K562 (cell line): ENCODE data around the gene WT1. TPM values are rescaled to one million over a fixed set of nuclear protein-coding genes. Genes with fewer than 3 reads are reported as not detected.
"Not testable (repeated sequence)": the region's sequence is repeated elsewhere in the genome, so short reads cannot be mapped to it uniquely, and the experiment has no call there.

Experiments used
- ATAC-seq: fragments of 200-7000 bp; cut with Tn5 transposase; 3 replicates; pipeline ENCODE4 v1.9.1; 2020; ENCODE audit warnings: moderate library complexity
- BruUV-seq: library from RNA; stranded (reverse); fragments of 400-500 nt; replicated peaks from 2 replicates; lab custom pipeline; 2021; lab: Mats Ljungman, UMichigan
- CTCF ChIA-PET: fragments of 300-600 bp; formaldehyde crosslinking; extraction: SDS; loops from one replicate; lab custom pipeline; 2021; ENCODE audit warnings: low intra/inter-chr PET ratio; lab: Yijun Ruan, JAX
- POLR2A ChIA-PET: fragments of 300-600, 350-650 bp; sonication (Branson Sonifier 250); formaldehyde crosslinking; extraction: SDS; loops from one replicate; lab custom pipeline; 2021; ENCODE audit warnings: antibody characterized with exemption, inconsistent platforms; lab: Yijun Ruan, JAX
- DNase-seq, 4 experiments: peaks; one replicate each; pipeline versions ENCODE4 v3.0.0 to v3.0.0-alpha.2; 2011 to 2018; ENCODE audit warnings: low spot score in 3 of 4, mixed read lengths in 3 of 4; ENCODE audit errors: extremely low read depth in 1 of 4
- FAIRE-seq: peaks from 2 replicates; lab custom pipeline; 2011; peaks lifted over from hg19 to GRCh38; lab: Jason Lieb, UNC
- H2AFZ ChIP-seq: 2 replicates; pipeline ENCODE4 v1.6.0; 2011; ENCODE audit warnings: low read depth, low read length, control low read depth, inconsistent platforms
- H3K27ac ChIP-seq: fragments of 200-600 bp; 3 replicates; pipeline ENCODE4 v1.8.0; 2011; ENCODE audit warnings: low read depth, mild to moderate bottlenecking, control low read depth, inconsistent platforms, low read length, moderate library complexity, mixed read lengths; ENCODE audit errors: extremely low read depth
- H3K27me3 ChIP-seq, 2 experiments: fragments of 300-600 bp in 1 of 2; 2 replicates in 1 of 2; 3 replicates in 1 of 2; pipeline versions ENCODE4 v1.6.0 to v1.8.0; 2011; ENCODE audit warnings: inconsistent platforms in 2 of 2, low read length in 2 of 2, mild to moderate bottlenecking in 1 of 2, mixed read lengths in 1 of 2, moderate library complexity in 1 of 2; ENCODE audit not compliant: control insufficient read depth in 2 of 2, insufficient read depth in 2 of 2
- H3K36me3 ChIP-seq: fragments of 300-600 bp; 3 replicates; pipeline ENCODE4 v1.8.0; 2011; ENCODE audit warnings: mild to moderate bottlenecking, low read length, inconsistent platforms; ENCODE audit not compliant: control insufficient read depth, insufficient read depth
- H3K4me1 ChIP-seq, 2 experiments: fragments of 200-600 bp in 1 of 2; replicated peaks in 1 of 2; 2 replicates in 1 of 2; 3 replicates in 1 of 2; pipeline versions ENCODE4 v1.5.1 to v1.8.0; 2011; ENCODE audit warnings: inconsistent platforms in 2 of 2, low read length in 2 of 2, mild to moderate bottlenecking in 1 of 2, mixed read lengths in 1 of 2, moderate library complexity in 1 of 2; ENCODE audit not compliant: control insufficient read depth in 2 of 2, insufficient read depth in 2 of 2
- H3K4me2 ChIP-seq: 2 replicates; pipeline ENCODE4 v1.6.1; 2011; ENCODE audit warnings: low read length, control low read depth, inconsistent platforms, mixed read lengths; ENCODE audit not compliant: insufficient read depth
- H3K4me3 ChIP-seq: fragments of 200-600 bp; sonication (generic), shearing (Covaris generic); 2 replicates; pipeline ENCODE4 v1.5.1; 2016; ENCODE audit warnings: control low read depth, inconsistent platforms
- H3K79me2 ChIP-seq: fragments of 200-600 bp; 3 replicates; pipeline ENCODE4 v1.8.0; 2011; ENCODE audit warnings: low read length, inconsistent platforms; ENCODE audit not compliant: control insufficient read depth, insufficient read depth
- H3K9ac ChIP-seq, 2 experiments: 2 replicates each; pipeline versions ENCODE4 v1.6.0 to v1.6.1; 2011; ENCODE audit warnings: low read depth in 2 of 2, low read length in 2 of 2, control low read depth in 1 of 2, inconsistent platforms in 1 of 2, mild to moderate bottlenecking in 1 of 2, mixed read lengths in 1 of 2; ENCODE audit not compliant: insufficient read depth in 1 of 2
- H3K9me1 ChIP-seq: one replicate; pipeline ENCODE4 v1.6.0; 2011; ENCODE audit warnings: inconsistent platforms, mild to moderate bottlenecking, low read length, moderate library complexity; ENCODE audit not compliant: control insufficient read depth, insufficient read depth
- H3K9me3 ChIP-seq: replicated peaks from 2 replicates; pipeline ENCODE4 v1.5.1; 2011; ENCODE audit warnings: low read depth, low read length, inconsistent platforms; ENCODE audit not compliant: control insufficient read depth, insufficient read depth
- H4K20me1 ChIP-seq: replicated peaks from 2 replicates; pipeline ENCODE4 v1.6.1; 2011; ENCODE audit warnings: low read length, inconsistent platforms, mixed read lengths; ENCODE audit not compliant: control insufficient read depth, insufficient read depth
- GABPA ChIP-seq: fragments of 200-800 bp; sonication (Bioruptor generic); conservative IDR thresholded peaks from 2 replicates; pipeline ENCODE4 v1.6.1; 2016; ENCODE audit warnings: low read depth, missing genetic modification characterization, missing compliant biosample characterization
- ZNF766 ChIP-seq: fragments of 200-800 bp; sonication (Bioruptor generic); conservative IDR thresholded peaks from 2 replicates; pipeline ENCODE4 v1.6.1; 2016; ENCODE audit warnings: missing genetic modification characterization, missing compliant biosample characterization
- WGBS: fragments of 100-300 bp; shearing (Covaris generic); methylation state at CpG from one replicate; pipeline ENCODE4 v1.1.6; 2016; ENCODE audit warnings: low coverage, mixed read lengths; ENCODE audit not compliant: insufficient coverage; ENCODE audit errors: missing lambda C conversion rate; 5-methylcytosine and 5-hydroxymethylcytosine counted together
- in situ Hi-C: fragments of 300-500 bp; cut with MboI; formaldehyde crosslinking; loops from 4 replicates; pipeline ENCODE4 v1.15.0; 2018; ENCODE audit warnings: inconsistent platforms, mixed read lengths
- intact Hi-C: fragments of 100-400 bp; cut with micrococcal nuclease; formaldehyde crosslinking; loops from 2 replicates; pipeline ENCODE4 v1.14.2; 2022
- polyA plus RNA-seq, 8 experiments: library from polyadenylated mRNA; depleted of rRNA in 4 of 8; stranded (reverse) in 5 of 8; unstranded in 3 of 8; fragments of >200 nt; fragmentation: Nextera tagmentation in 2 of 8; fragmentation: Illumina TruSeq in 1 of 8; extraction: Ambion mirVana in 2 of 8; extraction: Trizol in 1 of 8; gene quantifications; 2 replicates each; pipeline versions ENCODE4 v1.2.1 to v1.2.3, GENCODE V29; 2011 to 2014; ENCODE audit warnings: inconsistent platforms in 1 of 8, missing spikeins in 1 of 8
- total RNA-seq, 7 experiments: library from RNA; depleted of rRNA in 6 of 7; stranded (reverse); fragments of >200 nt in 6 of 7; fragmentation: Illumina TruSeq in 2 of 7; extraction: Trizol in 2 of 7; gene quantifications; 2 replicates each; pipeline versions ENCODE4 v1.2.1 to v1.2.3, GENCODE V29; 2011 to 2021; ENCODE audit warnings: low replicate concordance in 1 of 7
- TF ChIP-seq, protein P1 (sequence below), 2 experiments: fragments of 150-350 bp in 1 of 2; IDR thresholded peaks; 2 replicates each; pipeline ENCODE4 v1.6.1; 2012 to 2016; ENCODE audit warnings: low read depth in 2 of 2, low read length in 2 of 2, mild to moderate bottlenecking in 1 of 2, moderate library complexity in 1 of 2
- TF ChIP-seq, protein P2 (sequence below): sonication (generic); formaldehyde crosslinking; IDR thresholded peaks from 2 replicates; pipeline ENCODE4 v1.8.0; 2022; ENCODE audit warnings: missing genetic modification reagents, mild to moderate bottlenecking, borderline replicate concordance

WT1 gene
- total and polyA plus RNA-seq, 9 of the 15 experiments (the other 6 are each of a cell fraction or from before 2014, with no cell fraction given) = 7.1 to 33.8 (median 19.4) TPM

DNA sequence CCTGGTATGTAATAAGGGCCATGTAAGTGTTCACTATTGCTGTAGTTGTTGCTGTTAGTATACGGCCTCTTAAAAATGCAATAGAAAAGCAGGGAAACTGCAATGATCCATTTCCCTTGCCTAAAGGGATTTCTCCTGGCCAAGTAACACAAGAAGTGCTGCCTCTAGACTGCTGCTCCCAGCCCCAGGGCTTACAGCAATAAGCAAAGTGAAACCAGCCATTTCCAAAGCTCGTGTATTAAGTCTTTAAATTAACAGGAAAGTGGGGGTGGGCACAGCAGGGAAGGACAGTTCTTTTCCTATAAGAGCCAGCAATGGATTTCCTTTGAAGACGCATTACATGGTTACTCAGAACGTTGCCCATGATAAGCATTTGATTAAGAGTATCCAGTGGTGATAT lies 36.9 kb upstream of the WT1 start (continued):
- no peak for TF ChIP-seq GABPA (tag)
- TF ChIP-seq ZNF766 (CRISPR knock-in tag) = no peak
- TF ChIP-seq, protein P1, sequence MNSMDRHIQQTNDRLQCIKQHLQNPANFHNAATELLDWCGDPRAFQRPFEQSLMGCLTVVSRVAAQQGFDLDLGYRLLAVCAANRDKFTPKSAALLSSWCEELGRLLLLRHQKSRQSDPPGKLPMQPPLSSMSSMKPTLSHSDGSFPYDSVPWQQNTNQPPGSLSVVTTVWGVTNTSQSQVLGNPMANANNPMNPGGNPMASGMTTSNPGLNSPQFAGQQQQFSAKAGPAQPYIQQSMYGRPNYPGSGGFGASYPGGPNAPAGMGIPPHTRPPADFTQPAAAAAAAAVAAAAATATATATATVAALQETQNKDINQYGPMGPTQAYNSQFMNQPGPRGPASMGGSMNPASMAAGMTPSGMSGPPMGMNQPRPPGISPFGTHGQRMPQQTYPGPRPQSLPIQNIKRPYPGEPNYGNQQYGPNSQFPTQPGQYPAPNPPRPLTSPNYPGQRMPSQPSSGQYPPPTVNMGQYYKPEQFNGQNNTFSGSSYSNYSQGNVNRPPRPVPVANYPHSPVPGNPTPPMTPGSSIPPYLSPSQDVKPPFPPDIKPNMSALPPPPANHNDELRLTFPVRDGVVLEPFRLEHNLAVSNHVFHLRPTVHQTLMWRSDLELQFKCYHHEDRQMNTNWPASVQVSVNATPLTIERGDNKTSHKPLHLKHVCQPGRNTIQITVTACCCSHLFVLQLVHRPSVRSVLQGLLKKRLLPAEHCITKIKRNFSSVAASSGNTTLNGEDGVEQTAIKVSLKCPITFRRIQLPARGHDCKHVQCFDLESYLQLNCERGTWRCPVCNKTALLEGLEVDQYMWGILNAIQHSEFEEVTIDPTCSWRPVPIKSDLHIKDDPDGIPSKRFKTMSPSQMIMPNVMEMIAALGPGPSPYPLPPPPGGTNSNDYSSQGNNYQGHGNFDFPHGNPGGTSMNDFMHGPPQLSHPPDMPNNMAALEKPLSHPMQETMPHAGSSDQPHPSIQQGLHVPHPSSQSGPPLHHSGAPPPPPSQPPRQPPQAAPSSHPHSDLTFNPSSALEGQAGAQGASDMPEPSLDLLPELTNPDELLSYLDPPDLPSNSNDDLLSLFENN (IDR thresholded peaks at IDR 0.05; ENCODE audit: low read depth in 2 of 2, low read length in 2 of 2) = no peak
- TF ChIP-seq, protein P2, sequence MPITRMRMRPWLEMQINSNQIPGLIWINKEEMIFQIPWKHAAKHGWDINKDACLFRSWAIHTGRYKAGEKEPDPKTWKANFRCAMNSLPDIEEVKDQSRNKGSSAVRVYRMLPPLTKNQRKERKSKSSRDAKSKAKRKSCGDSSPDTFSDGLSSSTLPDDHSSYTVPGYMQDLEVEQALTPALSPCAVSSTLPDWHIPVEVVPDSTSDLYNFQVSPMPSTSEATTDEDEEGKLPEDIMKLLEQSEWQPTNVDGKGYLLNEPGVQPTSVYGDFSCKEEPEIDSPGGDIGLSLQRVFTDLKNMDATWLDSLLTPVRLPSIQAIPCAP (CRISPR knock-in tag) = no peak

DNA sequence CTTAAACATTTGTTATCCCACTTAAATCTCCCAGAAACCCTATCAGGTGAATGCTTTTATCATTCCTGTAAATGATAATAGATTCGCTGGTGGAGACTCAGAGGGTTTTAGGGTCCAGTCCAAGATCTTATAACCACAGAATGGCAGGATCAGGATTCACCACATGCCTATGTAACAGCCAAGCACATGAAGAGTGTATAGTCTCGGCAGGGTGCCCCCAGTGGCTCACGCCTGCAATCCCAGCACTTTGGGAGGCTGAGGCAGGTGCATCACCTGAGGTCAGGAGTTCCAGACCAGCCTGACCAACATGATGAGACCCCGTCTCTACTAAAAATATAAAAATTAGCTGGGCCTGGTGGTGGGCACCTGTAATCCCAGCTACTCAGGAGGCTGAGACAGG lies 36.2 kb upstream of the WT1 start:
- intact Hi-C loops, H3K79me2 ChIP-seq, H3K4me3 ChIP-seq, DNase-seq, H3K27me3 ChIP-seq, H4K20me1 ChIP-seq, in situ Hi-C loops, H3K4me1 ChIP-seq, H3K4me2 ChIP-seq, H3K9me1 ChIP-seq, H3K27ac ChIP-seq, CTCF ChIA-PET, H3K9me3 ChIP-seq, H3K9ac ChIP-seq, H3K36me3 ChIP-seq, FAIRE-seq, BruUV-seq: not testable (repeated sequence)
- whole genome bisulfite sequencing = 43% methylated on average over 4 of the region's 4 CpGs
- peak overlapping the region; percentile 51; the same call in 1 of the 2 replicates for H2AFZ ChIP-seq
- POLR2A ChIA-PET = interaction anchor here (0.6 kb wide), 1 partner anchor 105 kb away, joined by 3 read pairs; no protein-coding TSS in a partner anchor
- ATAC-seq = peak; percentile 75; the same call in 2 of the 3 replicates
